Measurements from ENCODE around the gene BCL2L2.

The BCL2L2 gene

DNA sequence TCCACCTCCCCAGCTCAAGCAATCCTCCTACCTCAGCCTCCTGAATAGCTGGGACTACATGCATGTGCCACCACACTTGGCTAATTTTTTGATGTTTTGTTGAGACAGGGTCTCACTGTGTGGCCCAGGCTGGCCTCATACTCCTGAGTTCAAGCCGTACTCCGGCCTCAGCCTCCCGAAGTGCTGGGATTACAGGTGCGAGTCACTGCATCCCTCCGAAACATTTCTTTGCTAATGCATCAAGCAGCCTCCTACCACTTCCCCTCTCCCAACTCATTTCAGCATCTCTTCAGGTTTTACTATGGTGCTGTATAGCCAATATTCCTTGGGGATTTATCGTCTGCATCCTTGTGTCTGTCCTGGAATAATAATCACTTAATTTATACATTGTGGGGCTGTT is 48.4 kb downstream of the BCL2L2 start:
- DNase-seq (ENCODE audit: low read depth) = no peak
- TF ChIP-seq CTCF (conservative IDR thresholded peaks at IDR 0.05; ENCODE audit: low read length) = no peak
- no peak overlapping the region for H3K4me3 ChIP-seq (ENCODE audit: low read length)

DNA sequence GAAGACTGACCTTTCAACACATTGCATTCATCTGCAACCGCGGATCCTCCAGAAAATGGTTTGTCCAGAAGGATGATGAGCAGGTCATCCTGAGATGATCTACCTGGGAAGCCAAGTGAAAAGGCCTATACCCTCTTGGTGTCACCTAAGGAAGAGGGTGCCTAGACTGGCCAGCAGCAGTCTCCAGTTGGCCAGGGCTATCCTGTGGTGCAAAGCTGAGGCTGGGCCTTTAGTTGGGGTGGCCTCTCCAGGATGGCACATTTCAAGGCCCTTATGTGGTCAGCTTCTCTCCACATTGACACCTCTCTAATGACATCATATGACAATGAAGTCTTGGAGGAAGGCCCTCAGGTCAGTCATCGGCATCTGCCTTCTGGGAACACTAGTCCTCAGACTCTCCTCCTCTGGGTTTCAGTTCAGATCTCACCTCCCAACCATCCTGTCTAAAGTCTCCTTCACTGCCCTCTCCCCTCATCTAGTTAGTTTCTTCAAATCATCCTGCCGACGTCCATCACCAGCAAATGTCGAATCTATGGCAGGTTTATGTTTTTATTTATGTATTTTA is 49.3 kb downstream of the BCL2L2 start:
- no peak for TF ChIP-seq CTCF (conservative IDR thresholded peaks at IDR 0.05; ENCODE audit: low read length)

GRCh38 chr14:23356662-23357061 is 50.0 kb downstream of the BCL2L2 start:
- H3K4me3 ChIP-seq (ENCODE audit: low read length) = no peak overlapping the region
- no peak for TF ChIP-seq CTCF (conservative IDR thresholded peaks at IDR 0.05; ENCODE audit: low read length)

More for the DNA sequence above, 49.3 kb downstream of the BCL2L2 start:
- no peak for DNase-seq (ENCODE audit: low read depth)
- H3K4me3 ChIP-seq (ENCODE audit: low read length) = no peak overlapping the region

GRCh38 chr14:23357261-23357660 is 50.6 kb downstream of the BCL2L2 start:
- DNase-seq (ENCODE audit: low read depth) = no peak
- no peak overlapping the region for H3K4me3 ChIP-seq (ENCODE audit: low read length)
- TF ChIP-seq CTCF (conservative IDR thresholded peaks at IDR 0.05; ENCODE audit: low read length) = no peak

More at GRCh38 chr14:23356662-23357061, 50.0 kb downstream of the BCL2L2 start:
- DNase-seq (ENCODE audit: low read depth) = no peak

DNA sequence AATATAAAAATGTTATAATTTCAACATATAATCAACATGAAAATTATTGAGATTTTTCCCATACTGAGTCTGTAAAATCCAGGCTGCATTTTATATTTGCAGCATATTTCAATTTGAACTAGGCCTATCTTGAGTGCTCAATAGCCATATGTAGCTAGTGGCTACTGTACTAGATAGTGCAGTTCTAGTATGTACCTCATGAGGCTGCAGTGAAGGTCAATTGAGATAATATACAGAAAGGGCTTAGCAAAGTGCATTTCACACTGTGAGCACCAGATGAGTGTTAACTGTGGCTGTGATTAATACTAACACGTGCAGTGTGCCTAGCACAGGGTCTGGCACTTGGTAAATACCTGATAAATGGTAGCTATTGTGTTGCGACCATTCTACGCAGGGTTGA is 51.4 kb downstream of the BCL2L2 start:
- DNase-seq (ENCODE audit: low read depth) = no peak
- no peak for TF ChIP-seq CTCF (conservative IDR thresholded peaks at IDR 0.05; ENCODE audit: low read length)
- H3K4me3 ChIP-seq (ENCODE audit: low read length) = no peak overlapping the region

GRCh38 chr14:23358553-23359166 is 52.0 kb downstream of the BCL2L2 start:
- H3K4me3 ChIP-seq (ENCODE audit: low read length) = no peak overlapping the region
- DNase-seq (ENCODE audit: low read depth) = no peak
- no peak for TF ChIP-seq CTCF (conservative IDR thresholded peaks at IDR 0.05; ENCODE audit: low read length)

- no peak for DNase-seq (ENCODE audit: low read depth)
- no peak for TF ChIP-seq CTCF (conservative IDR thresholded peaks at IDR 0.05; ENCODE audit: low read length)
- H3K4me3 ChIP-seq (ENCODE audit: low read length) = no peak overlapping the region
Measured at GRCh38 chr14:23359167-23359626, 52.6 kb downstream of the BCL2L2 start.
